HG02938 (cell line): ENCODE results near the gene CNPY1.

Source experiments
- ATAC-seq: cut with Tn5 transposase; IDR thresholded peaks from one replicate; pipeline ENCODE4 v1.9.1; 2021; ENCODE audit warnings: mild to moderate bottlenecking, moderate library complexity; ENCODE audit not compliant: unreplicated experiment

CNPY1 gene

GRCh38 chr7:155469311-155470185, 76.8 kb downstream of the CNPY1 start:
- no peak for ATAC-seq

- ATAC-seq, result no peak
These were observed 77.6 kb downstream of the CNPY1 start for GRCh38 chr7:155468785-155469148.

- no peak for ATAC-seq
These were observed 78.2 kb downstream of the CNPY1 start for GRCh38 chr7:155467846-155468784.

GRCh38 chr7:155466814-155467733, 79.3 kb downstream of the CNPY1 start:
- peak; percentile 49 for ATAC-seq

- no peak for ATAC-seq
These were observed 80.1 kb downstream of the CNPY1 start for GRCh38 chr7:155466142-155466813.

GRCh38 chr7:155465761-155466141, 80.6 kb downstream of the CNPY1 start:
- no peak for ATAC-seq

GRCh38 chr7:155464948-155465739, 81.2 kb downstream of the CNPY1 start:
- ATAC-seq, result no peak

GRCh38 chr7:155464183-155464582, 82.2 kb downstream of the CNPY1 start:
- ATAC-seq, result no peak

GRCh38 chr7:155463114-155463811, 83.1 kb downstream of the CNPY1 start:
- ATAC-seq, result no peak

GRCh38 chr7:155462163-155462735, 84.1 kb downstream of the CNPY1 start:
- ATAC-seq, result no peak

GRCh38 chr7:155461631-155462030, 84.7 kb downstream of the CNPY1 start:
- ATAC-seq, result no peak

GRCh38 chr7:155460926-155461613, 85.3 kb downstream of the CNPY1 start:
- ATAC-seq, result no peak

- no peak for ATAC-seq
These were observed 86.5 kb downstream of the CNPY1 start for GRCh38 chr7:155459700-155460461.

GRCh38 chr7:155458878-155459699, 87.3 kb downstream of the CNPY1 start:
- ATAC-seq, result no peak

GRCh38 chr7:155458111-155458877, 88.1 kb downstream of the CNPY1 start, which contains the start of gene EN2:
Gene EN2 (plus strand): TSS chr7:155458129. CDS start chr7:155458378, 249 bp downstream.
- no peak for ATAC-seq
